HG03565 (cell line): Measurements from ENCODE around the gene OXSR1.

Experiments used
- ATAC-seq: cut with Tn5 transposase; IDR thresholded peaks from one replicate; pipeline ENCODE4 v1.9.1; 2021; ENCODE audit warnings: mild to moderate bottlenecking, moderate library complexity; ENCODE audit not compliant: unreplicated experiment

OXSR1 gene

GRCh38 chr3:38164952-38165721 lies at the start of gene OXSR1:
Gene OXSR1, plus strand, starts transcription at chr3:38165537. Its CDS starts 340 bp downstream, at chr3:38165877.
- ATAC-seq, result peak; percentile 85

GRCh38 chr3:38115645-38116427 lies 49.5 kb upstream of the OXSR1 start:
- no peak for ATAC-seq

- no peak for ATAC-seq
Measured at GRCh38 chr3:38116471-38117162, 48.7 kb upstream of the OXSR1 start.

GRCh38 chr3:38117163-38117716 lies 48.1 kb upstream of the OXSR1 start:
- ATAC-seq, result no peak

GRCh38 chr3:38117748-38118420 lies 47.5 kb upstream of the OXSR1 start:
- peak; percentile 74 for ATAC-seq

- ATAC-seq, result no peak
Measured at GRCh38 chr3:38118421-38119247, 46.7 kb upstream of the OXSR1 start.

- no peak for ATAC-seq
Measured at GRCh38 chr3:38119248-38119544, 46.1 kb upstream of the OXSR1 start.

- no peak for ATAC-seq
Measured at GRCh38 chr3:38119821-38120692, 45.3 kb upstream of the OXSR1 start.

GRCh38 chr3:38120693-38121450 lies 44.5 kb upstream of the OXSR1 start:
- no peak for ATAC-seq

GRCh38 chr3:38121451-38121831 lies 43.9 kb upstream of the OXSR1 start:
- no peak for ATAC-seq

- ATAC-seq, result no peak
Measured at GRCh38 chr3:38121832-38122461, 43.4 kb upstream of the OXSR1 start.

GRCh38 chr3:38122712-38123290 lies 42.5 kb upstream of the OXSR1 start:
- ATAC-seq, result no peak

- ATAC-seq, result no peak
Measured at GRCh38 chr3:38124324-38125122, 40.8 kb upstream of the OXSR1 start.

- ATAC-seq, result no peak
Measured at GRCh38 chr3:38125305-38126120, 39.8 kb upstream of the OXSR1 start.

- ATAC-seq, result no peak
Measured at GRCh38 chr3:38126121-38126892, 39.0 kb upstream of the OXSR1 start.
